Tibial nerve (tissue), 4 donors: ENCODE data around the gene FGD1.

Experiments used
- EP300 ChIP-seq, 2 donors: sonication (generic); formaldehyde crosslinking; IDR thresholded peaks; one replicate each; pipeline ENCODE4 v1.6.1; 2017; ENCODE audit warnings: antibody characterized with exemption in 2 of 2, mild to moderate bottlenecking in 1 of 2
- POLR2A ChIP-seq, 2 donors: fragments of 450-650 bp; IDR thresholded peaks; one replicate each; pipeline ENCODE4 v1.6.1; 2017; ENCODE audit warnings: antibody characterized with exemption in 2 of 2, mild to moderate bottlenecking in 2 of 2, moderate library complexity in 2 of 2
- TF ChIP-seq, protein P1 (sequence below), 5 experiments: fragments of 200-600 bp in 3 of 5; fragments of 450-650 bp in 2 of 5; sonication (generic) in 3 of 5; IDR thresholded peaks; one replicate each; pipeline ENCODE4 v1.5.1; 2016 to 2019; ENCODE audit warnings: antibody characterized with exemption in 5 of 5, mild to moderate bottlenecking in 3 of 5, moderate library complexity in 2 of 5

DNA sequence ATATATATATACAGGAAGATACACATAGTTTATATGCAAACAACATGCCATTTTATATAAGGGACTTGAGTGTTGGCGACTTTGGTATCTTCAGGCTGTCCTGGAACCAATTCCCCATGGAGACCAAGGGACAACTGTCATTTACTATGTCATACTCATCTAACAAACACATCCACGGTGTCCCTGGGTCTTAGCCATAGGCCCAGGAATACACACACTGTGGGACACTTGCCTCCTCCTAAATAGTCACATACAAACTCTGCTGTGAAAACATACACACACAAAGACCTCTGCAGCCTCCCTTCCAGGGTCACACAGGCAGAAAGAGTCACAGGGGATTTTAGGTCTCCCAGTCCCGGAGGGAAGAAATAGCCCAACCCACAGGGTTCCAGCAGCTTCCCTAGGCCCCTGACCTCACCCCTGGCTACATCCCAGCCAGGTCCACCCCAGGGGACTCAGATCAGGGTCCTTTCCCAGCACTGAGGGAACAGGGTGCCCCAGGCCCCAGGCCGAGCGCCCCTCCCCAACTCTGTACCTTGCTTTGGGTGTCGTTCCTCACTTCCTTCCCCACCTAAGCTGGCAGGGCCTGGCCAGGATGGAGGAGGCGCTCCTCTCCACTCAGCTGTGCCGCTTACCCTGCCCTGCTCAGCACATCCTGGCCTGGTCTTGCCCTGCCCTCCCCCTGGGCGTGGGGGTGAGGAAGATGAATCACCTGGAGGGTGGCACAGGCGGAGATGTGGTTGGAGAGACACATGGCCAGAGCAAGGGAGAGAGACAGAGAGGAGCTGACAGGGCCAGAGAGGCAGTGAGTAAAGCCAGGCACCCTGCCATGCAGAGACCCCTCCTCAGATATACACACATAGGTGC, 21.8 kb downstream of the FGD1 start:
- TF ChIP-seq, protein P1, sequence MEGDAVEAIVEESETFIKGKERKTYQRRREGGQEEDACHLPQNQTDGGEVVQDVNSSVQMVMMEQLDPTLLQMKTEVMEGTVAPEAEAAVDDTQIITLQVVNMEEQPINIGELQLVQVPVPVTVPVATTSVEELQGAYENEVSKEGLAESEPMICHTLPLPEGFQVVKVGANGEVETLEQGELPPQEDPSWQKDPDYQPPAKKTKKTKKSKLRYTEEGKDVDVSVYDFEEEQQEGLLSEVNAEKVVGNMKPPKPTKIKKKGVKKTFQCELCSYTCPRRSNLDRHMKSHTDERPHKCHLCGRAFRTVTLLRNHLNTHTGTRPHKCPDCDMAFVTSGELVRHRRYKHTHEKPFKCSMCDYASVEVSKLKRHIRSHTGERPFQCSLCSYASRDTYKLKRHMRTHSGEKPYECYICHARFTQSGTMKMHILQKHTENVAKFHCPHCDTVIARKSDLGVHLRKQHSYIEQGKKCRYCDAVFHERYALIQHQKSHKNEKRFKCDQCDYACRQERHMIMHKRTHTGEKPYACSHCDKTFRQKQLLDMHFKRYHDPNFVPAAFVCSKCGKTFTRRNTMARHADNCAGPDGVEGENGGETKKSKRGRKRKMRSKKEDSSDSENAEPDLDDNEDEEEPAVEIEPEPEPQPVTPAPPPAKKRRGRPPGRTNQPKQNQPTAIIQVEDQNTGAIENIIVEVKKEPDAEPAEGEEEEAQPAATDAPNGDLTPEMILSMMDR (IDR thresholded peaks at IDR 0.05): no peak
- no peak for TF ChIP-seq POLR2A (IDR thresholded peaks at IDR 0.05)
- TF ChIP-seq EP300 (IDR thresholded peaks at IDR 0.05): no peak
